Activated gamma-delta T cell treated with anti-CD3 and anti-CD28 coated beads, Interleukin-2, amount 50 U/mL, for 16 hours (primary cell): ENCODE measurements around the gene NCEH1.
"Not testable (repeated sequence)": the region's sequence is repeated elsewhere in the genome, so short reads cannot be mapped to it uniquely, and the experiment has no call there.

ENCODE experiments used
- DNase-seq: peaks from one replicate; pipeline ENCODE4 v3.0.0-alpha.2; 2020; ENCODE audit warnings: low read depth

The NCEH1 gene

GRCh38 chr3:172707967-172708366, 2.9 kb downstream of the NCEH1 start:
- no peak for DNase-seq

- DNase-seq: no peak
These were observed 3.8 kb downstream of the NCEH1 start for GRCh38 chr3:172707030-172707429.

- no peak for DNase-seq
These were observed 5.7 kb downstream of the NCEH1 start for GRCh38 chr3:172705170-172705569.

- DNase-seq: no peak
These were observed 6.9 kb downstream of the NCEH1 start for GRCh38 chr3:172704001-172704400.

GRCh38 chr3:172702731-172703130, 8.1 kb downstream of the NCEH1 start:
- DNase-seq: not testable (repeated sequence)

- DNase-seq: no peak
These were observed 8.6 kb downstream of the NCEH1 start for GRCh38 chr3:172702256-172702655.

GRCh38 chr3:172701751-172702150, 9.1 kb downstream of the NCEH1 start:
- no peak for DNase-seq

GRCh38 chr3:172700936-172701455, 9.9 kb downstream of the NCEH1 start:
- DNase-seq: no peak

GRCh38 chr3:172700256-172700655, 10.6 kb downstream of the NCEH1 start:
- DNase-seq: no peak

GRCh38 chr3:172699031-172699430, 11.8 kb downstream of the NCEH1 start:
- DNase-seq: no peak

- no peak for DNase-seq
These were observed 12.2 kb downstream of the NCEH1 start for GRCh38 chr3:172698631-172699030.

- no peak for DNase-seq
These were observed 13.3 kb downstream of the NCEH1 start for GRCh38 chr3:172697558-172697957.

GRCh38 chr3:172696357-172696756, 14.5 kb downstream of the NCEH1 start:
- no peak for DNase-seq

GRCh38 chr3:172694573-172695246, 16.2 kb downstream of the NCEH1 start:
- DNase-seq: no peak

- DNase-seq: no peak
These were observed 18.0 kb downstream of the NCEH1 start for GRCh38 chr3:172692751-172693338.

- no peak for DNase-seq
These were observed 19.9 kb downstream of the NCEH1 start for GRCh38 chr3:172690936-172691335.

- no peak for DNase-seq
These were observed 22.3 kb downstream of the NCEH1 start for GRCh38 chr3:172688588-172688987.

GRCh38 chr3:172687501-172687900, 23.4 kb downstream of the NCEH1 start:
- DNase-seq: no peak

- DNase-seq: no peak
These were observed 25.3 kb downstream of the NCEH1 start for GRCh38 chr3:172685331-172686214.

- DNase-seq: no peak
These were observed 30.2 kb downstream of the NCEH1 start for GRCh38 chr3:172680684-172681083.

GRCh38 chr3:172679599-172679998, 31.3 kb downstream of the NCEH1 start:
- DNase-seq: no peak

- no peak for DNase-seq
These were observed 32.8 kb downstream of the NCEH1 start for GRCh38 chr3:172678068-172678467.
